WTC11 (cell line): Measurements from ENCODE around the gene MMP8.

Experiments used
- CREB1 ChIP-seq: sonication (generic); formaldehyde crosslinking; IDR thresholded peaks from 2 replicates; pipeline ENCODE4 v1.8.0; 2023; ENCODE audit warnings: mild to moderate bottlenecking, missing genetic modification reagents
- KAT7 ChIP-seq: sonication (generic); formaldehyde crosslinking; IDR thresholded peaks from 2 replicates; pipeline ENCODE4 v1.8.1; 2023; ENCODE audit warnings: missing genetic modification reagents, mild to moderate bottlenecking, borderline replicate concordance
- NR1H2 ChIP-seq: sonication (generic); formaldehyde crosslinking; IDR thresholded peaks from 2 replicates; pipeline ENCODE4 v1.9.0; 2021; ENCODE audit warnings: mild to moderate bottlenecking, moderate library complexity, missing genetic modification reagents
- SOX15 ChIP-seq: fragments of 250-450 bp; sonication (Bioruptor Pico); IDR thresholded peaks from 2 replicates; pipeline ENCODE4 v1.9.0; 2021; ENCODE audit warnings: mild to moderate bottlenecking
- TEAD1 ChIP-seq: sonication (generic); formaldehyde crosslinking; IDR thresholded peaks from 2 replicates; pipeline ENCODE4 v1.8.0; 2022; ENCODE audit warnings: mild to moderate bottlenecking, missing genetic modification reagents
- ZNF138 ChIP-seq: sonication (generic); formaldehyde crosslinking; conservative IDR thresholded peaks from 2 replicates; pipeline ENCODE4 v1.8.1; 2022; ENCODE audit warnings: mild to moderate bottlenecking, moderate library complexity, missing genetic modification reagents
- TF ChIP-seq, protein P1 (sequence below): sonication (generic); formaldehyde crosslinking; IDR thresholded peaks from 2 replicates; pipeline ENCODE4 v1.8.0; 2022; ENCODE audit warnings: missing genetic modification reagents
- TF ChIP-seq, protein P2 (sequence below): fragments of 200-600 bp; IDR thresholded peaks from 2 replicates; pipeline ENCODE4 v1.8.0; 2022; ENCODE audit warnings: antibody characterized with exemption
- TF ChIP-seq, protein P3 (sequence below): sonication (generic); formaldehyde crosslinking; IDR thresholded peaks from 2 replicates; pipeline ENCODE4 v1.8.1; 2023; ENCODE audit warnings: mild to moderate bottlenecking, missing genetic modification reagents, moderate library complexity
- TF ChIP-seq, protein P4 (sequence below): sonication (generic); formaldehyde crosslinking; conservative IDR thresholded peaks from 2 replicates; pipeline ENCODE4 v1.8.1; 2022; ENCODE audit warnings: mild to moderate bottlenecking, missing genetic modification reagents
- TF ChIP-seq, protein P5 (sequence below): sonication (generic); formaldehyde crosslinking; IDR thresholded peaks from 2 replicates; pipeline ENCODE4 v1.8.1; 2023; ENCODE audit warnings: mild to moderate bottlenecking, missing genetic modification reagents, moderate library complexity
- TF ChIP-seq, protein P6 (sequence below): sonication (generic); formaldehyde crosslinking; IDR thresholded peaks from 2 replicates; pipeline ENCODE4 v1.8.0; 2022; ENCODE audit warnings: mild to moderate bottlenecking, missing genetic modification reagents

- TF ChIP-seq NR1H2 (no peak), SOX15 (CRISPR knock-in tag) (no peak), ZNF138 (CRISPR knock-in tag) (no peak), KAT7 (CRISPR knock-in tag) (no peak), CREB1 (CRISPR knock-in tag) (no peak), TEAD1 (CRISPR knock-in tag) (no peak)
- TF ChIP-seq, protein P1, sequence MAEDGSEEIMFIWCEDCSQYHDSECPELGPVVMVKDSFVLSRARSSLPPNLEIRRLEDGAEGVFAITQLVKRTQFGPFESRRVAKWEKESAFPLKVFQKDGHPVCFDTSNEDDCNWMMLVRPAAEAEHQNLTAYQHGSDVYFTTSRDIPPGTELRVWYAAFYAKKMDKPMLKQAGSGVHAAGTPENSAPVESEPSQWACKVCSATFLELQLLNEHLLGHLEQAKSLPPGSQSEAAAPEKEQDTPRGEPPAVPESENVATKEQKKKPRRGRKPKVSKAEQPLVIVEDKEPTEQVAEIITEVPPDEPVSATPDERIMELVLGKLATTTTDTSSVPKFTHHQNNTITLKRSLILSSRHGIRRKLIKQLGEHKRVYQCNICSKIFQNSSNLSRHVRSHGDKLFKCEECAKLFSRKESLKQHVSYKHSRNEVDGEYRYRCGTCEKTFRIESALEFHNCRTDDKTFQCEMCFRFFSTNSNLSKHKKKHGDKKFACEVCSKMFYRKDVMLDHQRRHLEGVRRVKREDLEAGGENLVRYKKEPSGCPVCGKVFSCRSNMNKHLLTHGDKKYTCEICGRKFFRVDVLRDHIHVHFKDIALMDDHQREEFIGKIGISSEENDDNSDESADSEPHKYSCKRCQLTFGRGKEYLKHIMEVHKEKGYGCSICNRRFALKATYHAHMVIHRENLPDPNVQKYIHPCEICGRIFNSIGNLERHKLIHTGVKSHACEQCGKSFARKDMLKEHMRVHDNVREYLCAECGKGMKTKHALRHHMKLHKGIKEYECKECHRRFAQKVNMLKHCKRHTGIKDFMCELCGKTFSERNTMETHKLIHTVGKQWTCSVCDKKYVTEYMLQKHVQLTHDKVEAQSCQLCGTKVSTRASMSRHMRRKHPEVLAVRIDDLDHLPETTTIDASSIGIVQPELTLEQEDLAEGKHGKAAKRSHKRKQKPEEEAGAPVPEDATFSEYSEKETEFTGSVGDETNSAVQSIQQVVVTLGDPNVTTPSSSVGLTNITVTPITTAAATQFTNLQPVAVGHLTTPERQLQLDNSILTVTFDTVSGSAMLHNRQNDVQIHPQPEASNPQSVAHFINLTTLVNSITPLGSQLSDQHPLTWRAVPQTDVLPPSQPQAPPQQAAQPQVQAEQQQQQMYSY (CRISPR knock-in tag) = no peak
- TF ChIP-seq, protein P2, sequence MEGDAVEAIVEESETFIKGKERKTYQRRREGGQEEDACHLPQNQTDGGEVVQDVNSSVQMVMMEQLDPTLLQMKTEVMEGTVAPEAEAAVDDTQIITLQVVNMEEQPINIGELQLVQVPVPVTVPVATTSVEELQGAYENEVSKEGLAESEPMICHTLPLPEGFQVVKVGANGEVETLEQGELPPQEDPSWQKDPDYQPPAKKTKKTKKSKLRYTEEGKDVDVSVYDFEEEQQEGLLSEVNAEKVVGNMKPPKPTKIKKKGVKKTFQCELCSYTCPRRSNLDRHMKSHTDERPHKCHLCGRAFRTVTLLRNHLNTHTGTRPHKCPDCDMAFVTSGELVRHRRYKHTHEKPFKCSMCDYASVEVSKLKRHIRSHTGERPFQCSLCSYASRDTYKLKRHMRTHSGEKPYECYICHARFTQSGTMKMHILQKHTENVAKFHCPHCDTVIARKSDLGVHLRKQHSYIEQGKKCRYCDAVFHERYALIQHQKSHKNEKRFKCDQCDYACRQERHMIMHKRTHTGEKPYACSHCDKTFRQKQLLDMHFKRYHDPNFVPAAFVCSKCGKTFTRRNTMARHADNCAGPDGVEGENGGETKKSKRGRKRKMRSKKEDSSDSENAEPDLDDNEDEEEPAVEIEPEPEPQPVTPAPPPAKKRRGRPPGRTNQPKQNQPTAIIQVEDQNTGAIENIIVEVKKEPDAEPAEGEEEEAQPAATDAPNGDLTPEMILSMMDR = peak; percentile 54
- TF ChIP-seq, protein P3, sequence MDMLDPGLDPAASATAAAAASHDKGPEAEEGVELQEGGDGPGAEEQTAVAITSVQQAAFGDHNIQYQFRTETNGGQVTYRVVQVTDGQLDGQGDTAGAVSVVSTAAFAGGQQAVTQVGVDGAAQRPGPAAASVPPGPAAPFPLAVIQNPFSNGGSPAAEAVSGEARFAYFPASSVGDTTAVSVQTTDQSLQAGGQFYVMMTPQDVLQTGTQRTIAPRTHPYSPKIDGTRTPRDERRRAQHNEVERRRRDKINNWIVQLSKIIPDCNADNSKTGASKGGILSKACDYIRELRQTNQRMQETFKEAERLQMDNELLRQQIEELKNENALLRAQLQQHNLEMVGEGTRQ (CRISPR knock-in tag) = no peak
- TF ChIP-seq, protein P4, sequence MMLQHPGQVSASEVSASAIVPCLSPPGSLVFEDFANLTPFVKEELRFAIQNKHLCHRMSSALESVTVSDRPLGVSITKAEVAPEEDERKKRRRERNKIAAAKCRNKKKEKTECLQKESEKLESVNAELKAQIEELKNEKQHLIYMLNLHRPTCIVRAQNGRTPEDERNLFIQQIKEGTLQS (CRISPR knock-in tag) = no peak
- TF ChIP-seq, protein P5, sequence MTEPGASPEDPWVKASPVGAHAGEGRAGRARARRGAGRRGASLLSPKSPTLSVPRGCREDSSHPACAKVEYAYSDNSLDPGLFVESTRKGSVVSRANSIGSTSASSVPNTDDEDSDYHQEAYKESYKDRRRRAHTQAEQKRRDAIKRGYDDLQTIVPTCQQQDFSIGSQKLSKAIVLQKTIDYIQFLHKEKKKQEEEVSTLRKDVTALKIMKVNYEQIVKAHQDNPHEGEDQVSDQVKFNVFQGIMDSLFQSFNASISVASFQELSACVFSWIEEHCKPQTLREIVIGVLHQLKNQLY (CRISPR knock-in tag) = no peak
- TF ChIP-seq, protein P6, sequence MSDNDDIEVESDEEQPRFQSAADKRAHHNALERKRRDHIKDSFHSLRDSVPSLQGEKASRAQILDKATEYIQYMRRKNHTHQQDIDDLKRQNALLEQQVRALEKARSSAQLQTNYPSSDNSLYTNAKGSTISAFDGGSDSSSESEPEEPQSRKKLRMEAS = no peak
Observed at GRCh38 chr11:102666331-102666957, 58.3 kb downstream of the MMP8 start.
